IPS-18a (cell line): ENCODE data around the gene GDE1.

Source experiments
- H3K27ac ChIP-seq: one replicate; pipeline ENCODE4 v1.5.1; 2013; ENCODE audit warnings: low read length
- H3K27me3 ChIP-seq: one replicate; pipeline ENCODE4 v1.6.1; 2013; ENCODE audit warnings: mild to moderate bottlenecking, low read length; ENCODE audit not compliant: control insufficient read depth, insufficient read depth
- H3K36me3 ChIP-seq: one replicate; pipeline ENCODE4 v1.6.1; 2013; ENCODE audit warnings: low read depth, low read length; ENCODE audit not compliant: control insufficient read depth
- H3K4me1 ChIP-seq: one replicate; pipeline ENCODE4 v1.6.1; 2013; ENCODE audit warnings: low read depth, low read length; ENCODE audit not compliant: control insufficient read depth
- H3K4me3 ChIP-seq: one replicate; pipeline ENCODE4 v1.5.1; 2013; ENCODE audit warnings: low read length
- H3K9ac ChIP-seq: one replicate; pipeline ENCODE4 v1.6.1; 2013; ENCODE audit warnings: mild to moderate bottlenecking, low read length, moderate library complexity
- H3K9me3 ChIP-seq: one replicate; pipeline ENCODE4 v1.6.1; 2013; ENCODE audit warnings: low read depth, low read length; ENCODE audit not compliant: control insufficient read depth

GDE1 gene

GRCh38 chr16:19503461-19504075, 18.3 kb downstream of the GDE1 start:
- Histone ChIP-seq H3K27ac (no peak overlapping the region), H3K27me3 (no peaks in the 10 kb centered on the region), H3K9me3 (no peaks in the 10 kb centered on the region), H3K4me1 (no peaks in the 10 kb centered on the region), H3K36me3 (peaks cover 69% of the 10 kb centered on the region), H3K4me3 (no peak overlapping the region), H3K9ac (no peak overlapping the region)

GRCh38 chr16:19502395-19503131, 19.3 kb downstream of the GDE1 start:
- Histone ChIP-seq H3K4me3 (no peak overlapping the region), H3K27ac (no peak overlapping the region), H3K9me3 (no peaks in the 10 kb centered on the region), H3K27me3 (no peaks in the 10 kb centered on the region), H3K36me3 (peaks cover 62% of the 10 kb centered on the region), H3K4me1 (no peaks in the 10 kb centered on the region), H3K9ac (no peak overlapping the region)

- no peak overlapping the region for H3K9ac ChIP-seq
- no peaks in the 10 kb centered on the region for H3K4me1 ChIP-seq
- no peaks in the 10 kb centered on the region for H3K27me3 ChIP-seq
- H3K4me3 ChIP-seq = no peak overlapping the region
- H3K9me3 ChIP-seq = no peaks in the 10 kb centered on the region
- peaks cover 42% of the 10 kb centered on the region for H3K36me3 ChIP-seq
- H3K27ac ChIP-seq = no peak overlapping the region
Observed at GRCh38 chr16:19499481-19499880, 22.4 kb downstream of the GDE1 start.

DNA sequence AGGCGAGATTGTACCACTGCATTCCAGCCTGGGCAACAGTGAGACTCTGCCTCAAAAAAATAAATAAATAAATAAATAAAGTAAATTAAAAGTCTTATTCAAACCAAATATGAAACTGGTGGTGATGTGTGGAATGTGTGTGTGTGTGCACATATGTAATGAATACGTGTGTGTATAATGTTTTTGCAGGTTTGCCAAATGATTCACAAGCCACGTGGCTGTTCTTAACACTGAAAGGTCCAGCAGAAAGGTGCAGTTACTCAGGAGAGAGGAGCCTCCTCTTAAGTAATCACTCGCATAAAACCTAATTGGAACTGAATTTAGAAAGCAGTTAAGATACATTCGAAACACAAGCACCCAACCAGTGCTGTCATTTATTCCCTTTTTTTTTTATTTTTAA, 22.9 kb downstream of the GDE1 start:
- Histone ChIP-seq H3K27me3 (no peaks in the 10 kb centered on the region), H3K9me3 (no peaks in the 10 kb centered on the region), H3K4me1 (no peaks in the 10 kb centered on the region), H3K27ac (no peak overlapping the region), H3K4me3 (no peak overlapping the region), H3K36me3 (peaks cover 38% of the 10 kb centered on the region), H3K9ac (no peak overlapping the region)

- Histone ChIP-seq H3K36me3 (peaks cover 20% of the 10 kb centered on the region), H3K4me1 (no peaks in the 10 kb centered on the region), H3K27ac (no peak overlapping the region), H3K9me3 (no peaks in the 10 kb centered on the region), H3K4me3 (no peak overlapping the region), H3K9ac (no peak overlapping the region), H3K27me3 (no peaks in the 10 kb centered on the region)
Observed at GRCh38 chr16:19497176-19497575, 24.7 kb downstream of the GDE1 start.

DNA sequence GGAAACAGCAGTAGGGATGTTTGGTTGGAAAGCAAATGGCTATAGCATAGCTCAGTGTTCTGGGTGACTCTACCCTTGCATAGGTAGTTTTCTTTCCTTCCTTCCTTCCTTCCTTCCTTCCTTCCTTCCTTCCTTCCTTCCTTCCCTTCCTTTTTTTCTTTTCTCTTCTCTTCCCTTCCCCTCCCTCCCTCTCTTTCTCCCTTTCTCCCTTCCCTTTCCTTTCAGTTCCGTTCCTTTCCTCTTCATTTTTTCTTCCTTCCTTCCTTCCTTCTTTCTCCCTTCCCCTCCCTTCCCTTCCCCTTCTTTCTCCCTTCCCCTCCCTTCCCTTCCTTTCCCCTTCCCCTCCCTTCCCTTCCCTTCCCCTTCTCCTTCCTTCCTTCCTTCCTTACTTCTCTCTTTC, 31.3 kb downstream of the GDE1 start:
- Histone ChIP-seq H3K4me1 (peaks cover 12% of the 10 kb centered on the region), H3K27ac (no peak overlapping the region), H3K9ac (no peak overlapping the region), H3K9me3 (no peaks in the 10 kb centered on the region), H3K4me3 (no peak overlapping the region), H3K27me3 (no peaks in the 10 kb centered on the region), H3K36me3 (no peaks in the 10 kb centered on the region)

DNA sequence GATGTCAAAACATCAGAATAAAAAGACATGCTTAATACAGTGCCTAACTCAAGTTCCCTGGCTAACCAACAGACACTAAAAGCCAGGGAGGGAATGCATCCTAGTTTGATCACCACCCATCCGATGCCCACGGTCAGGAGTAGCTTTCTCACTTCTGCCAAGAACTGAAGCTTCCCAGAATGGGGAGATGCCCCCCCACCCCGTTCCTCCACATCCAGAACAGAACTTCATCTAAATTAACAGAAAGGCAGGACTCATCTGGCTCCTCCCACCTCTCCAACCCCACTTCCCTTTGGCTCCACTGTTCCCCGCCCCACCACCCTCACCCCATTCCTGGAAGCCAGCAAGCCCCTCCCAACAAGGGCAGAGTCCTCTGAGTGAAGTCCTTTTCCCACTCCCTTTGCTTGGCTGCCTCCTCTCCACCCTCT, 33.7 kb downstream of the GDE1 start:
- H3K4me3 ChIP-seq = no peak overlapping the region
- H3K9me3 ChIP-seq = no peaks in the 10 kb centered on the region
- H3K36me3 ChIP-seq = no peaks in the 10 kb centered on the region
- H3K9ac ChIP-seq = no peak overlapping the region
- H3K27me3 ChIP-seq = no peaks in the 10 kb centered on the region
- H3K27ac ChIP-seq = no peak overlapping the region
- H3K4me1 ChIP-seq = peaks cover 12% of the 10 kb centered on the region

DNA sequence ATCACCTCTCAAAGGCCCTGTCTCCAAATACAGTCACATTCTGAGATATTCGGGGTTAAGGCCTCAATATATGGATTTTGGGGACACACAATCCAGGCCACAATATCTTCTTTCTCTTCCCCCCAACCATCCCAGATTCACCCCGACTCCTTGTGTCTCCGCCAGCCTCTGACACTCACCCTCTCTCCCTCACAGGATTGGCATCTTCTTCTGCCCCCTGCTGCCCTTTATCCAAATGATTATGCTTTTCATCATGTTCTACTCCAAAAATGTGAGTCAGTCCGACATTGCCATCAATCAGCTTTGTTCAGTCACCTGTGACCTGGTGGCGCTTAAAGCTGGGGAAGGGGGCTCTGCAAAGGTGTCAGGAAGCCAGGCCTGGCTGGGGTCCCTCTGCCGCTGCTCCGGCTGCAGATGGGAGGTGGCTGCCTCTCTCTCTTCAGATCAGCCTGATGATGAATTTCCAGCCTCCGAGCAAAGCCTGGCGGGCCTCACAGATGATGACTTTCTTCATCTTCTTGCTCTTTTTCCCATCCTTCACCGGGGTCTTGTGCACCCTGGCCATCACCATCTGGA, 35.1 kb downstream of the GDE1 start:
- Histone ChIP-seq H3K4me1 (peaks cover 12% of the 10 kb centered on the region), H3K9me3 (no peaks in the 10 kb centered on the region), H3K36me3 (no peaks in the 10 kb centered on the region), H3K27ac (no peak overlapping the region), H3K4me3 (no peak overlapping the region), H3K9ac (no peak overlapping the region), H3K27me3 (no peaks in the 10 kb centered on the region)

- Histone ChIP-seq H3K4me1 (peaks cover 12% of the 10 kb centered on the region), H3K4me3 (no peak overlapping the region), H3K9ac (no peak overlapping the region), H3K36me3 (no peaks in the 10 kb centered on the region), H3K27ac (no peak overlapping the region), H3K27me3 (no peaks in the 10 kb centered on the region), H3K9me3 (no peaks in the 10 kb centered on the region)
Observed at GRCh38 chr16:19486051-19486450, 35.8 kb downstream of the GDE1 start.

DNA sequence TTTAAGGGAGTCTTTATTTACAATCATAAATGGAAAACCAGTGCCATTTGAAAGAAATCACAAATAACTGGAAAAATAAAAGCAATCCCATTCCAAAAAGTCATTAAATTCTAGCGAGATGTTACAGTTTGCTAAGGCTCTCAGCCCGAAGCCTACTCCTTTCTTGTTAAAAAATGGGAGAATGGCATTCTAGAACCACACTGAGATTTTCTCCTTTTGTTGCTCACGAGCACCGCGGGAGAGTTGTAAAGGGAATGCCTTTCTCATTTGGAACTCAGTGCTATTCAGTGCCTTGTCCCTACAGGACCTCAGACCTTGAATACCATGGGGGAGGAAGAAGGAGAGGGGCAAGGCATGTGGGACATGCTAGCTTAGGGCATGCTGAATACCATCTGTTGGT, 36.3 kb downstream of the GDE1 start:
- H3K36me3 ChIP-seq = no peaks in the 10 kb centered on the region
- no peaks in the 10 kb centered on the region for H3K27me3 ChIP-seq
- H3K4me1 ChIP-seq = peaks cover 12% of the 10 kb centered on the region
- no peak overlapping the region for H3K4me3 ChIP-seq
- H3K9me3 ChIP-seq = no peaks in the 10 kb centered on the region
- no peak overlapping the region for H3K27ac ChIP-seq
- no peak overlapping the region for H3K9ac ChIP-seq

DNA sequence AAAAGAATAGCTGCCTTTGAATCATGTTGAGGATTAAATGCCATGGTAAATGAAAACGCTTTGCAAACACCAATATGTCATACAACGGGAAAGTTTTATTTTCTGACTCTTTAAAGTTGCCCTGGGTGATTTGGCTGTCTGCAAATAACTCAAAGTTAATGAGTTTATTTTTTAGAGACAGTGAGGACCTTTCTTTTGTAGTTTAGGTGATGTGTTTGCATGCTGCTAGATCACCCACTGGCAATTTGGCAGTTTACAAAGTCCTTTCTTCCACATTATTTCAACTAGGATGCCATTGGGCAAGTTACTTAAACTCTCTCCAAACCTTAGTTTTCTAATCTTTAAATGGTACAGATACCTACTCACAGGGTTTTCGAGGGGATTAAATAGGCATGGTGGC, 37.8 kb downstream of the GDE1 start:
- no peak overlapping the region for H3K4me3 ChIP-seq
- H3K9me3 ChIP-seq = no peaks in the 10 kb centered on the region
- H3K9ac ChIP-seq = no peak overlapping the region
- no peak overlapping the region for H3K27ac ChIP-seq
- no peaks in the 10 kb centered on the region for H3K36me3 ChIP-seq
- no peaks in the 10 kb centered on the region for H3K27me3 ChIP-seq
- H3K4me1 ChIP-seq = peaks cover 12% of the 10 kb centered on the region

GRCh38 chr16:19482291-19482690, 39.6 kb downstream of the GDE1 start:
- Histone ChIP-seq H3K36me3 (no peaks in the 10 kb centered on the region), H3K27me3 (no peaks in the 10 kb centered on the region), H3K9ac (no peak overlapping the region), H3K4me3 (no peak overlapping the region), H3K4me1 (no peaks in the 10 kb centered on the region), H3K9me3 (no peaks in the 10 kb centered on the region), H3K27ac (no peak overlapping the region)
